SK-N-SH (cell line): Measurements from ENCODE around the gene TEKTIP1.

ENCODE experiments used
- CHD2 ChIP-seq: fragments of 150-350 bp; IDR thresholded peaks from 2 replicates; pipeline ENCODE4 v1.6.1; 2018; ENCODE audit warnings: low read length; ENCODE audit not compliant: partially characterized antibody
- EP300 ChIP-seq, 2 experiments: IDR thresholded peaks; 2 replicates each; pipeline versions ENCODE4 v1.4.0 to v1.6.1; 2012; ENCODE audit warnings: borderline replicate concordance in 1 of 2, low read depth in 1 of 2, low read length in 1 of 2
- EZH2phosphoT487 ChIP-seq: fragments of 200-600 bp; sonication (generic); IDR thresholded peaks from 2 replicates; pipeline ENCODE4 v1.6.1; 2017; ENCODE audit warnings: low read depth, mixed run types, mild to moderate bottlenecking, antibody characterized with exemption, moderate library complexity, borderline replicate concordance
- GABPA ChIP-seq: IDR thresholded peaks from 2 replicates; pipeline ENCODE4 v1.4.0; 2012; ENCODE audit warnings: low read depth, mild to moderate bottlenecking
- POLR2AphosphoS5 ChIP-seq: IDR thresholded peaks from 2 replicates; pipeline ENCODE4 v1.6.1; 2012; ENCODE audit warnings: low read depth, low read length
- RAD21 ChIP-seq: IDR thresholded peaks from 2 replicates; pipeline ENCODE4 v1.6.1; 2012; ENCODE audit warnings: mild to moderate bottlenecking, low read length
- RFX5 ChIP-seq: IDR thresholded peaks from 2 replicates; pipeline ENCODE4 v1.6.1; 2012; ENCODE audit warnings: mild to moderate bottlenecking, improper control_type of control experiment, low read length
- RXRA ChIP-seq: IDR thresholded peaks from 2 replicates; pipeline ENCODE4 v1.4.0; 2012; ENCODE audit warnings: low read depth, mild to moderate bottlenecking, borderline replicate concordance
- TAF1 ChIP-seq: IDR thresholded peaks from 2 replicates; pipeline ENCODE4 v1.6.1; 2012; ENCODE audit warnings: low read depth, mild to moderate bottlenecking, low read length, moderate library complexity, borderline replicate concordance
- TF ChIP-seq, protein P1 (sequence below): fragments of 200-600 bp; sonication (generic); IDR thresholded peaks from 2 replicates; pipeline ENCODE4 v1.6.1; 2017; ENCODE audit warnings: antibody characterized with exemption, mild to moderate bottlenecking, moderate library complexity
- TF ChIP-seq, protein P2 (sequence below): fragments of 150-350 bp; IDR thresholded peaks from 2 replicates; pipeline ENCODE4 v1.6.1; 2017; ENCODE audit warnings: antibody characterized with exemption, low read length, low read depth, borderline replicate concordance
- TF ChIP-seq, protein P3 (sequence below): IDR thresholded peaks from 2 replicates; pipeline ENCODE4 v1.4.0; 2012; ENCODE audit warnings: low read depth, borderline replicate concordance

DNA sequence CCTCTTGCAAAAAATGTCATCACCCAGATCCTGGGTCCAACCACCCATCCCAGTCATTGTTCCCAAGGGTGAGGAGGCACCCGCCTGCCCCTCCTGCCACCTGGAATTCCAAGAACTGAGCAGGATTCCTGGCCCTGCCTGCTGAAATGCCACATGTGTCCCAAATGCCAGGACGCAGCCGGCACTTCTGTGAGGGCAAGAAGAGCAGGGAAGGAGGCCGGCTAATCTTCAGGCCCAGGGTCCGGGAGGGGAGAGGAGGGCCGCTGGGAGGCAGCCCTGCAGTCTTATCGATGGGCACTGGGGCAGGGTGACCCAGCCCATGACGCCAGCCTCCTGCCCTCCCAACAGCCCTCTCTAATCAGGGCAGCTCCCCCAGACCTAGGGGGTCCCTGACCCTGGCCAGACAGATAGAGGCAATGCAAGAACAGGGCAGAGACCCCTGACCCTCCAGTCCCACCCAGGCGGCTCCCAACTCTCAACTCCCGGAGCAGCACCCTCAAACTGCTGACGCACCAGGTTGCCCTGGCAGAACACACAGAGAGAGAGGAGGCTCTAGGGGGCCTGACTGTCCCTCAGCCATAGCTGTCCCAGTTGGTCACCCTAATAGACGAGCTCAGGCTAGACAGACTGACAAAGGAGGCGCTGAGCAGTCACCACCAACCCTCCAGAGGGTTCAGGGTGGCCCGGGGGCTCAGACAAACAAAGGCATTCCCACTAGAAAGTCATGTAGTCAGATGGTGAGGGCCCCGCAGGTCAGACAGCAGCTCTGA, 16.9 kb downstream of the TEKTIP1 start:
- TF ChIP-seq, protein P1, sequence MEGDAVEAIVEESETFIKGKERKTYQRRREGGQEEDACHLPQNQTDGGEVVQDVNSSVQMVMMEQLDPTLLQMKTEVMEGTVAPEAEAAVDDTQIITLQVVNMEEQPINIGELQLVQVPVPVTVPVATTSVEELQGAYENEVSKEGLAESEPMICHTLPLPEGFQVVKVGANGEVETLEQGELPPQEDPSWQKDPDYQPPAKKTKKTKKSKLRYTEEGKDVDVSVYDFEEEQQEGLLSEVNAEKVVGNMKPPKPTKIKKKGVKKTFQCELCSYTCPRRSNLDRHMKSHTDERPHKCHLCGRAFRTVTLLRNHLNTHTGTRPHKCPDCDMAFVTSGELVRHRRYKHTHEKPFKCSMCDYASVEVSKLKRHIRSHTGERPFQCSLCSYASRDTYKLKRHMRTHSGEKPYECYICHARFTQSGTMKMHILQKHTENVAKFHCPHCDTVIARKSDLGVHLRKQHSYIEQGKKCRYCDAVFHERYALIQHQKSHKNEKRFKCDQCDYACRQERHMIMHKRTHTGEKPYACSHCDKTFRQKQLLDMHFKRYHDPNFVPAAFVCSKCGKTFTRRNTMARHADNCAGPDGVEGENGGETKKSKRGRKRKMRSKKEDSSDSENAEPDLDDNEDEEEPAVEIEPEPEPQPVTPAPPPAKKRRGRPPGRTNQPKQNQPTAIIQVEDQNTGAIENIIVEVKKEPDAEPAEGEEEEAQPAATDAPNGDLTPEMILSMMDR: no peak
- TF ChIP-seq RAD21 (no peak), GABPA (no peak), TAF1 (no peak), POLR2AphosphoS5 (no peak), CHD2 (no peak), RXRA (no peak), EZH2phosphoT487 (no peak), EP300 (IDR thresholded peaks at IDR 0.05; ENCODE audit: borderline replicate concordance in 1 of 2, low read depth in 1 of 2, low read length in 1 of 2) (no peak), RFX5 (no peak)
- TF ChIP-seq, protein P2, sequence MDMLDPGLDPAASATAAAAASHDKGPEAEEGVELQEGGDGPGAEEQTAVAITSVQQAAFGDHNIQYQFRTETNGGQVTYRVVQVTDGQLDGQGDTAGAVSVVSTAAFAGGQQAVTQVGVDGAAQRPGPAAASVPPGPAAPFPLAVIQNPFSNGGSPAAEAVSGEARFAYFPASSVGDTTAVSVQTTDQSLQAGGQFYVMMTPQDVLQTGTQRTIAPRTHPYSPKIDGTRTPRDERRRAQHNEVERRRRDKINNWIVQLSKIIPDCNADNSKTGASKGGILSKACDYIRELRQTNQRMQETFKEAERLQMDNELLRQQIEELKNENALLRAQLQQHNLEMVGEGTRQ: no peak
- TF ChIP-seq, protein P3, sequence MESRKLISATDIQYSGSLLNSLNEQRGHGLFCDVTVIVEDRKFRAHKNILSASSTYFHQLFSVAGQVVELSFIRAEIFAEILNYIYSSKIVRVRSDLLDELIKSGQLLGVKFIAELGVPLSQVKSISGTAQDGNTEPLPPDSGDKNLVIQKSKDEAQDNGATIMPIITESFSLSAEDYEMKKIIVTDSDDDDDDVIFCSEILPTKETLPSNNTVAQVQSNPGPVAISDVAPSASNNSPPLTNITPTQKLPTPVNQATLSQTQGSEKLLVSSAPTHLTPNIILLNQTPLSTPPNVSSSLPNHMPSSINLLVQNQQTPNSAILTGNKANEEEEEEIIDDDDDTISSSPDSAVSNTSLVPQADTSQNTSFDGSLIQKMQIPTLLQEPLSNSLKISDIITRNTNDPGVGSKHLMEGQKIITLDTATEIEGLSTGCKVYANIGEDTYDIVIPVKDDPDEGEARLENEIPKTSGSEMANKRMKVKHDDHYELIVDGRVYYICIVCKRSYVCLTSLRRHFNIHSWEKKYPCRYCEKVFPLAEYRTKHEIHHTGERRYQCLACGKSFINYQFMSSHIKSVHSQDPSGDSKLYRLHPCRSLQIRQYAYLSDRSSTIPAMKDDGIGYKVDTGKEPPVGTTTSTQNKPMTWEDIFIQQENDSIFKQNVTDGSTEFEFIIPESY: no peak
